ENCODE results near the gene GALNT14. TPM values are rescaled to one million over a fixed set of nuclear protein-coding genes. Genes with fewer than 3 reads are reported as not detected.

Gene GALNT14
- total and polyA plus RNA-seq, 2 of the 8 experiments (the other 6 are each of a cell fraction or from before 2014, with no cell fraction given) = 13.0 to 13.7 TPM

DNA sequence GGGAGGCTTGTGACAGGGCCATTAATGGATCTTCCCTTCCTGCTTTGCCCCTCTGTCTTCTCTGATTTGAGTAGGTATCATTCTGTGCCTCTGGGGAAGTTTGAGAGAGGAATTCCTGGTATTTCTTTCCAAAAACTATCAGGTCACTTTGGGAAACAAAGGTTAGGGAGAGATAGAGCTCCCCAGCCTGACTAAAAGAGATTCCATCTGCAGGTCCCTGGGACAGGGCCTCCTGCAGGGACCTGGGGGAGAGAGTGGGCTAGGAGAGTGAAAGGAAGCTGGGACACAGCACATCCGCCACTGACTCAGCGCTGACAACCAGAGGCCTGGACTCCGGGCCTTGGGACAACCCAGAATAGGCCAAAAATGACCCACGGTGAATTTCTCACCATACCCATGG lies 6.4 kb downstream of the GALNT14 start:
- no peak overlapping the region for H2BK120ac ChIP-seq (replicated peaks; ENCODE audit: low read depth, low read length)
- H2AK5ac ChIP-seq (ENCODE audit: low read depth, low read length) = 0 out of 2 replicates have a peak overlapping the region, but pooled peaks have one; percentile 72
- H3K9me3 ChIP-seq (ENCODE audit: insufficient read depth in 2 of 2, low read depth in 1 of 2, low read length in 1 of 2) = no peaks in the 10 kb centered on the region
- no peak overlapping the region for H4K8ac ChIP-seq (ENCODE audit: extremely low read depth, insufficient read depth, low read length)
- peaks cover 3 to 15% (median 12%) of the 10 kb centered on the region in 4 experiments for H3K27me3 ChIP-seq (replicated peaks in 1 of 4; ENCODE audit: control insufficient read depth in 3 of 4, extremely low read depth in 1 of 4, insufficient read depth in 3 of 4, low read length in 3 of 4)
- WGBS, 2 experiments (ENCODE audit: extremely low coverage in 1 of 2, insufficient coverage in 1 of 2, insufficient read length in 1 of 2, insufficient replicate concordance in 2 of 2, low coverage in 1 of 2, low lambda C conversion rate in 2 of 2, missing lambda C conversion rate in 1 of 2) = 68% methylated on average over 4 of the region's 4 CpGs; no CpG with 5 or more reads in 1 of the 2 experiments
- TF ChIP-seq CTCF (IDR thresholded peaks at IDR 0.05; ENCODE audit: control extremely low read depth in 1 of 3, insufficient read depth in 1 of 3, low read depth in 1 of 3, low read length in 3 of 3) = no peak
- peak; percentile 55 for TF ChIP-seq TEAD4 (IDR thresholded peaks at IDR 0.05; ENCODE audit: low read depth, low read length)
- TF ChIP-seq, protein P1, sequence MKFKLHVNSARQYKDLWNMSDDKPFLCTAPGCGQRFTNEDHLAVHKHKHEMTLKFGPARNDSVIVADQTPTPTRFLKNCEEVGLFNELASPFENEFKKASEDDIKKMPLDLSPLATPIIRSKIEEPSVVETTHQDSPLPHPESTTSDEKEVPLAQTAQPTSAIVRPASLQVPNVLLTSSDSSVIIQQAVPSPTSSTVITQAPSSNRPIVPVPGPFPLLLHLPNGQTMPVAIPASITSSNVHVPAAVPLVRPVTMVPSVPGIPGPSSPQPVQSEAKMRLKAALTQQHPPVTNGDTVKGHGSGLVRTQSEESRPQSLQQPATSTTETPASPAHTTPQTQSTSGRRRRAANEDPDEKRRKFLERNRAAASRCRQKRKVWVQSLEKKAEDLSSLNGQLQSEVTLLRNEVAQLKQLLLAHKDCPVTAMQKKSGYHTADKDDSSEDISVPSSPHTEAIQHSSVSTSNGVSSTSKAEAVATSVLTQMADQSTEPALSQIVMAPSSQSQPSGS (IDR thresholded peaks at IDR 0.05; ENCODE audit: low read length) = no peak
- TF ChIP-seq RNF2 (IDR thresholded peaks at IDR 0.05; ENCODE audit: borderline replicate concordance, low read depth, low read length, missing control alignments, poor library complexity, severe bottlenecking) = no peak
- no peak for TF ChIP-seq FOSL1 (IDR thresholded peaks at IDR 0.05; ENCODE audit: insufficient read depth, low read depth, low read length)
- TF ChIP-seq SIRT6 (IDR thresholded peaks at IDR 0.05; ENCODE audit: low read length) = no peak
- H3K4ac ChIP-seq (replicated peaks; ENCODE audit: insufficient read length, low read depth, low read length) = no peak overlapping the region
- no peak overlapping the region for H4K91ac ChIP-seq (replicated peaks; ENCODE audit: insufficient read length, low read length)
- ChIA-PET CTCF (ENCODE audit: partially characterized antibody) (interaction anchor here (0.6 to 2.2 kb wide), 4 partner anchors 10 to 417 kb away, joined by 3 to 10 read pairs (median 4); no protein-coding TSS in a partner anchor), POLR2A (ENCODE audit: partially characterized antibody) (interaction anchor here (0.6 kb wide), 1 partner anchor 48 kb away, joined by 3 read pairs; no protein-coding TSS in a partner anchor)
- H3K79me1 ChIP-seq (ENCODE audit: low read depth, low read length) = no peaks in the 10 kb centered on the region; the same call in 1 of the 2 replicates
- no peak for DNase-seq (ENCODE audit: low read depth in 1 of 2, low spot score in 2 of 2)
- H2BK12ac ChIP-seq (ENCODE audit: low read depth, low read length) = no peak overlapping the region
- no peak overlapping the region for H2BK15ac ChIP-seq (ENCODE audit: low read length)
- no peaks in the 10 kb centered on the region for H3K79me2 ChIP-seq (ENCODE audit: control insufficient read depth in 1 of 2, insufficient read depth in 2 of 2, low read length in 2 of 2)
- peaks cover 2 to 5% of the 10 kb centered on the region in 2 experiments for H4K20me1 ChIP-seq (replicated peaks in 1 of 2; ENCODE audit: control insufficient read depth in 1 of 2, insufficient read depth in 2 of 2, low read length in 2 of 2)
- H3K56ac ChIP-seq (replicated peaks; ENCODE audit: insufficient read length, low read depth, low read length) = no peak overlapping the region
- no peak overlapping the region for H3K23ac ChIP-seq (ENCODE audit: insufficient read length)
- no peaks in the 10 kb centered on the region for H3K36me3 ChIP-seq (ENCODE audit: control insufficient read depth in 2 of 4, insufficient read depth in 4 of 4, low read length in 3 of 4)
- H3K9ac ChIP-seq (replicated peaks in 1 of 4; ENCODE audit: extremely low read depth in 1 of 4, low read depth in 3 of 4, low read length in 3 of 4) = no peak overlapping the region
- H2AFZ ChIP-seq (ENCODE audit: low read length) = no peak overlapping the region
- H2BK20ac ChIP-seq (ENCODE audit: low read length) = no peak overlapping the region
- H2BK5ac ChIP-seq (ENCODE audit: low read depth, low read length) = no peak overlapping the region
- 0 out of 2 replicates have a peak, but pooled peaks cover 2% of the 10 kb centered on the region for H3K23me2 ChIP-seq (ENCODE audit: low read depth, low read length)
- H3K27ac ChIP-seq (ENCODE audit: low read depth, low read length) = no peak overlapping the region
- no peak overlapping the region for H3K4me2 ChIP-seq (ENCODE audit: insufficient read depth in 1 of 2, low read depth in 2 of 2, low read length in 2 of 2)
- H3K4me3 ChIP-seq (ENCODE audit: extremely low read depth in 1 of 4, insufficient read depth in 2 of 4, low read depth in 3 of 4, low read length in 4 of 4) = no peak overlapping the region
- H3K14ac ChIP-seq (ENCODE audit: insufficient read length) = no peak overlapping the region
- no peak for FAIRE-seq
- H3K18ac ChIP-seq (ENCODE audit: extremely low read depth, low read length) = no peak overlapping the region
- peaks cover 6 to 25% (median 14%) of the 10 kb centered on the region in 4 experiments; a peak in 5 of 7 replicates for H3K4me1 ChIP-seq (replicated peaks in 1 of 4; ENCODE audit: control insufficient read depth in 3 of 4, insufficient read depth in 4 of 4, low read length in 3 of 4)
- no peak overlapping the region for H4K5ac ChIP-seq (ENCODE audit: insufficient read length, low read depth, low read length)

Measured in H1 (cell line).